22Rv1 (cell line): ENCODE data around the gene ZNF652.

Experiments used
- CTCF ChIP-seq: fragments of 450-650 bp; IDR thresholded peaks from 2 replicates; pipeline ENCODE4 v1.5.1; 2017; ENCODE audit warnings: mild to moderate bottlenecking
- ZFX ChIP-seq: fragments of 450-650 bp; IDR thresholded peaks from 2 replicates; pipeline ENCODE4 v1.6.1; 2017; ENCODE audit warnings: antibody characterized with exemption, borderline replicate concordance

- TF ChIP-seq CTCF, result no peak
- TF ChIP-seq ZFX, result no peak
Observed at GRCh38 chr17:49364119-49364518, 2.1 kb upstream of the ZNF652 start.
